ENCODE measurements around the gene ZNF423. TPM values are rescaled to one million over a fixed set of nuclear protein-coding genes. Genes with fewer than 3 reads are reported as not detected.

ZNF423 gene
- total RNA-seq, 1 donor from 2014 or later = 49.8 TPM

- H3K4me1 Mint-ChIP-seq (ENCODE audit: low read depth) = peaks cover 10% of the 10 kb centered on the region
- no peak overlapping the region for H3K4me3 Mint-ChIP-seq (ENCODE audit: low read depth)
- H3K27ac Mint-ChIP-seq = peak overlapping the region; percentile 59
- no peak for DNase-seq (ENCODE audit: low spot score, unreplicated experiment)
- no peak for TF ChIP-seq CTCF (IDR thresholded peaks at IDR 0.05; ENCODE audit: unreplicated experiment)
- H3K9me3 Mint-ChIP-seq (ENCODE audit: low read depth) = no peaks in the 10 kb centered on the region
- H3K27me3 Mint-ChIP-seq = no peaks in the 10 kb centered on the region
- H3K36me3 Mint-ChIP-seq (ENCODE audit: insufficient read depth) = no peaks in the 10 kb centered on the region
Measured at GRCh38 chr16:49657736-49658465, 198.0 kb downstream of the ZNF423 start.

GRCh38 chr16:49654425-49654824 is 201.5 kb downstream of the ZNF423 start:
- Mint-ChIP-seq H3K27ac (no peak overlapping the region), H3K4me1 (ENCODE audit: low read depth) (peaks cover 23% of the 10 kb centered on the region), H3K9me3 (ENCODE audit: low read depth) (peaks cover 2% of the 10 kb centered on the region), H3K4me3 (ENCODE audit: low read depth) (no peak overlapping the region), H3K27me3 (no peaks in the 10 kb centered on the region), H3K36me3 (ENCODE audit: insufficient read depth) (peaks cover 2% of the 10 kb centered on the region)
- no peak for DNase-seq (ENCODE audit: low spot score, unreplicated experiment)
- TF ChIP-seq CTCF (IDR thresholded peaks at IDR 0.05; ENCODE audit: unreplicated experiment) = no peak

GRCh38 chr16:49653577-49653976 is 202.3 kb downstream of the ZNF423 start:
- Mint-ChIP-seq H3K4me3 (ENCODE audit: low read depth) (no peak overlapping the region), H3K27ac (no peak overlapping the region), H3K36me3 (ENCODE audit: insufficient read depth) (peaks cover 5% of the 10 kb centered on the region), H3K27me3 (no peaks in the 10 kb centered on the region), H3K4me1 (ENCODE audit: low read depth) (peaks cover 25% of the 10 kb centered on the region), H3K9me3 (ENCODE audit: low read depth) (peaks cover 8% of the 10 kb centered on the region)
- TF ChIP-seq CTCF (IDR thresholded peaks at IDR 0.05; ENCODE audit: unreplicated experiment) = no peak
- DNase-seq (ENCODE audit: low spot score, unreplicated experiment) = no peak

- no peak for DNase-seq (ENCODE audit: low spot score, unreplicated experiment)
- peaks cover 25% of the 10 kb centered on the region for H3K4me1 Mint-ChIP-seq (ENCODE audit: low read depth)
- peaks cover 8% of the 10 kb centered on the region for H3K9me3 Mint-ChIP-seq (ENCODE audit: low read depth)
- no peak overlapping the region for H3K4me3 Mint-ChIP-seq (ENCODE audit: low read depth)
- H3K36me3 Mint-ChIP-seq (ENCODE audit: insufficient read depth) = peaks cover 6% of the 10 kb centered on the region
- TF ChIP-seq CTCF (IDR thresholded peaks at IDR 0.05; ENCODE audit: unreplicated experiment) = no peak
- H3K27ac Mint-ChIP-seq = no peak overlapping the region
- H3K27me3 Mint-ChIP-seq = no peaks in the 10 kb centered on the region
Measured at GRCh38 chr16:49653173-49653570, 202.7 kb downstream of the ZNF423 start.

GRCh38 chr16:49652456-49653172 is 203.3 kb downstream of the ZNF423 start:
- Mint-ChIP-seq H3K4me1 (ENCODE audit: low read depth) (peaks cover 25% of the 10 kb centered on the region), H3K27me3 (no peaks in the 10 kb centered on the region), H3K27ac (peak overlapping the region; percentile 27), H3K4me3 (ENCODE audit: low read depth) (no peak overlapping the region), H3K36me3 (ENCODE audit: insufficient read depth) (peaks cover 12% of the 10 kb centered on the region), H3K9me3 (ENCODE audit: low read depth) (peaks cover 14% of the 10 kb centered on the region)
- DNase-seq (ENCODE audit: low spot score, unreplicated experiment) = no peak
- no peak for TF ChIP-seq CTCF (IDR thresholded peaks at IDR 0.05; ENCODE audit: unreplicated experiment)
